RWPE1 (cell line): ENCODE data around the gene PLXNC1.
A peak's percentile ranks its signal among the peaks of the same experiment; 100 is the strongest.

Experiments
- CTCF ChIA-PET: fragments of 350-600 bp; sonication (Branson Sonifier 250); formaldehyde crosslinking; extraction: SDS; loops from one replicate; lab custom pipeline; 2021; lab: Yijun Ruan, JAX
- POLR2A ChIA-PET: fragments of 400-600 bp; formaldehyde crosslinking; extraction: SDS; loops from one replicate; lab custom pipeline; 2020; ENCODE audit warnings: antibody characterized with exemption; ENCODE audit not compliant: low non-redundant PET; lab: Yijun Ruan, JAX
- DNase-seq: peaks from one replicate; pipeline ENCODE4 v3.0.0; 2012; ENCODE audit warnings: low spot score
- H3K27ac ChIP-seq: fragments of 450-650 bp; 2 replicates; pipeline ENCODE4 v1.5.1; 2017
- TF ChIP-seq, protein P1 (sequence below): fragments of 450-650 bp; conservative IDR thresholded peaks from 2 replicates; pipeline ENCODE4 v1.5.1; 2017; ENCODE audit warnings: low read depth, mild to moderate bottlenecking

Gene PLXNC1

DNA sequence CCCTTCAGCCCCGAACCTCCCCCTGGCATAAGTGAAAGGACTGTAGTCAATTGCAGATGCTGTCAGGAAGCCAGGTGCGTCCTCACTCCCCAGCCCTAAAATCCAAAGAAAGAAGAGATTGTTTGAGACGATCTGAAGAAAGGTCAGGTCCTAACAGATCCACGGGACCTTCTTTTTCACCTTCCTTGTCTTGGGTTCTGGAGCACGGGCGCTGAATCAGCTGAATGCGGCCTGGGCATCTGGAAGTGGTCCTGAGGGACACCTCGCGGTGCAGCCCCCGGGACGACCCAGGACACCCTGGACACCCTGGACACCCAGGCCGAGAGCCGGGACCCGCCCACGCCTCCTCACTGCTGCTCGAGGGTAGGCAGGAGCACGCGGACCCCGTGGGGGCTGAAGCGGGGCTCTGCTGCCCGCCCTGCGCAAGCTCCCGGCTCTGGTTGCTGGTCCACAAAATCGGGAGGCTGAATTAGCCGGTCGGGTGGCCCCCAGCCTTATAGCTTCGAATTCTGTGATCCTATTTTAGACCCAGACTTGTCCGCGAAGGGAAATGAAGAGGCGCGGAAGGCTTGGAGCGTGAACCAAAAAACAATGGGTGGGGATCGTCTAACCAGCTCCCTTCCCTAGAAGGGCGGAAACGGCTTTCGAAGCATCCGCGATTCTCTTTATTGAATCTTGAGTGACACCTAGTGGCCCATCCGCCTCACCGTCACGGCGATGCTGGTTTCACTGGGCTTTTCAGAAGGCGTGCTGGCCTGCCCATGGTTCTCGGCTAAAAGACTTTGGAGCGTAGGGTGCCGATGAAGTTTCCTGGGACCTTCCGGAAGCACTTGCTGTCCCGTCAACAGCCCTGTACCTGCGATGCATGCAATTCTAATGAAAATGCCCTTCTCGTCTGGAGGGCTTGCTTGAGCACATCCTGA, 46.4 kb upstream of the PLXNC1 start:
- ChIA-PET POLR2A (interaction anchor here (0.8 kb wide), 1 partner anchor 533 kb away, joined by 3 read pairs; no protein-coding TSS in a partner anchor), CTCF (interaction anchor here (0.5 to 4.5 kb wide), 43 partner anchors 11 to 1518 kb away, joined by 3 to 61 read pairs (median 4); partner anchors contain the start of gene MRPL42)
- peak overlapping the region; percentile 79 for H3K27ac ChIP-seq
- TF ChIP-seq, protein P1, sequence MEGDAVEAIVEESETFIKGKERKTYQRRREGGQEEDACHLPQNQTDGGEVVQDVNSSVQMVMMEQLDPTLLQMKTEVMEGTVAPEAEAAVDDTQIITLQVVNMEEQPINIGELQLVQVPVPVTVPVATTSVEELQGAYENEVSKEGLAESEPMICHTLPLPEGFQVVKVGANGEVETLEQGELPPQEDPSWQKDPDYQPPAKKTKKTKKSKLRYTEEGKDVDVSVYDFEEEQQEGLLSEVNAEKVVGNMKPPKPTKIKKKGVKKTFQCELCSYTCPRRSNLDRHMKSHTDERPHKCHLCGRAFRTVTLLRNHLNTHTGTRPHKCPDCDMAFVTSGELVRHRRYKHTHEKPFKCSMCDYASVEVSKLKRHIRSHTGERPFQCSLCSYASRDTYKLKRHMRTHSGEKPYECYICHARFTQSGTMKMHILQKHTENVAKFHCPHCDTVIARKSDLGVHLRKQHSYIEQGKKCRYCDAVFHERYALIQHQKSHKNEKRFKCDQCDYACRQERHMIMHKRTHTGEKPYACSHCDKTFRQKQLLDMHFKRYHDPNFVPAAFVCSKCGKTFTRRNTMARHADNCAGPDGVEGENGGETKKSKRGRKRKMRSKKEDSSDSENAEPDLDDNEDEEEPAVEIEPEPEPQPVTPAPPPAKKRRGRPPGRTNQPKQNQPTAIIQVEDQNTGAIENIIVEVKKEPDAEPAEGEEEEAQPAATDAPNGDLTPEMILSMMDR: peak; percentile 77
- DNase-seq: peak; percentile 74

GRCh38 chr12:94103986-94104385, 44.4 kb upstream of the PLXNC1 start:
- ChIA-PET POLR2A (no interaction called here), CTCF (interaction anchor here (4.5 kb wide), 1 partner anchor 534 kb away, joined by 57 read pairs; no protein-coding TSS in a partner anchor)
- TF ChIP-seq, protein P1: no peak
- peak; percentile 15 for DNase-seq
- no peak overlapping the region for H3K27ac ChIP-seq

GRCh38 chr12:94107910-94108309, 40.5 kb upstream of the PLXNC1 start:
- DNase-seq: no peak
- no peak overlapping the region for H3K27ac ChIP-seq
- POLR2A ChIA-PET: no interaction called here
- TF ChIP-seq, protein P1: no peak
- CTCF ChIA-PET: interaction anchor here (0.7 kb wide), 1 partner anchor 826 kb away, joined by 4 read pairs; no protein-coding TSS in a partner anchor

DNA sequence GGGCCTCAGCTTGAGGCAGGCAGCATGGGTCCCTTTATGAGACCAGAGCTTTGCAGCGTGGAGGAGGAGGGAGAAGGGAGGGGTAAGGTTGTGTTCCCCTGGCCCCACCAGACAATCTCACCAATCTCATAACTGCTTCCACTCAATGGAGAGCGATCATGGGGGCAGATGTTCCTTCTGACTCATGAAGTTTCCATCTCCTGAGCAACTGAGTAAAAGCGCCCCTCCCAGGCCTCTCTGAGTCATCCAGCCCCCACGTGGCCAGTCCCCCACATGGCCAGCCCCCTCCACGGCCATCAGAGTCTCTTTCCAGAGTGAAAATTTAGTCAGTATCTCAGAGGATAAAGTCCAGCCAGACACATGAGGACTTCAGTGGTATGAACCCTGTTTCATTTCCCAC, 39.2 kb upstream of the PLXNC1 start:
- POLR2A ChIA-PET: no interaction called here
- CTCF ChIA-PET: no interaction called here
- TF ChIP-seq, protein P1: no peak
- no peak overlapping the region for H3K27ac ChIP-seq
- DNase-seq: no peak

GRCh38 chr12:94110258-94110657, 38.1 kb upstream of the PLXNC1 start:
- no peak overlapping the region for H3K27ac ChIP-seq
- ChIA-PET CTCF (no interaction called here), POLR2A (interaction anchor here (0.6 kb wide), 1 partner anchor 614 kb away, joined by 4 read pairs; no protein-coding TSS in a partner anchor)
- no peak for DNase-seq
- TF ChIP-seq, protein P1: no peak

DNA sequence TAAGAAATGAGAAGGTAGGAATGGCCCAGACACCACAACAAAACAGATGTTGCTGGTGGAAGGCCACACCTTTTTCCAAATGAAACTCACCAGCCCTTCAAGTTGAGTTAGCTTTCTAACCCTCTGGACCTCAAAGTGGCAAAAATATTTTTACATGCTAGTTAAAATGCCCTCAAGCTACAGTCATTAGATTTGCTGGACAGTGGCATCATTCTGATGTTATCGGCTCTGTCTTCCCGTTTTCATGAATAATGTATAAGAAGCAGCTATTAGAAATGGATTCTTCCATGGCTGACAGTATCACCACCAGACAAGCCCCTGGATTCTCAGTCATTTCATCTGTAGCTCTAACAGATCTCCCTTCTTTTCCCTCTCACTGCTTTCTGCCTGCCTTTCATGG, 37.1 kb upstream of the PLXNC1 start:
- POLR2A ChIA-PET: no interaction called here
- H3K27ac ChIP-seq: no peak overlapping the region

More for the DNA sequence above, 37.1 kb upstream of the PLXNC1 start:
- TF ChIP-seq, protein P1: no peak
- CTCF ChIA-PET: interaction anchor here (0.6 kb wide), 1 partner anchor 10 kb away, joined by 3 read pairs; no protein-coding TSS in a partner anchor
- no peak for DNase-seq
